WTC11 (cell line): ENCODE data around the gene SPEF1.

Experiments used
- CTCF ChIP-seq: fragments of 200-600 bp; IDR thresholded peaks from 2 replicates; pipeline ENCODE4 v1.8.0; 2022; ENCODE audit warnings: antibody characterized with exemption
- IRF1 ChIP-seq: sonication (generic); formaldehyde crosslinking; IDR thresholded peaks from 2 replicates; pipeline ENCODE4 v1.8.0; 2023; ENCODE audit warnings: missing genetic modification reagents
- KAT7 ChIP-seq: sonication (generic); formaldehyde crosslinking; IDR thresholded peaks from 2 replicates; pipeline ENCODE4 v1.8.1; 2023; ENCODE audit warnings: missing genetic modification reagents, mild to moderate bottlenecking, borderline replicate concordance
- NFYB ChIP-seq: sonication (generic); formaldehyde crosslinking; conservative IDR thresholded peaks from 2 replicates; pipeline ENCODE4 v1.8.0; 2022; ENCODE audit warnings: low read depth, missing genetic modification reagents
- PRDM15 ChIP-seq: sonication (generic); formaldehyde crosslinking; IDR thresholded peaks from 2 replicates; pipeline ENCODE4 v1.8.0; 2022; ENCODE audit warnings: missing genetic modification reagents
- PREB ChIP-seq: sonication (generic); formaldehyde crosslinking; IDR thresholded peaks from 2 replicates; pipeline ENCODE4 v1.8.1; 2022; ENCODE audit warnings: mild to moderate bottlenecking, missing genetic modification reagents, moderate library complexity, borderline replicate concordance
- SMAD4 ChIP-seq: sonication (generic); formaldehyde crosslinking; IDR thresholded peaks from 2 replicates; pipeline ENCODE4 v1.8.0; 2022; ENCODE audit warnings: mild to moderate bottlenecking, missing genetic modification reagents
- SP1 ChIP-seq: sonication (generic); formaldehyde crosslinking; conservative IDR thresholded peaks from 2 replicates; pipeline ENCODE4 v1.8.1; 2022; ENCODE audit warnings: missing genetic modification reagents
- TEAD4 ChIP-seq: sonication (generic); formaldehyde crosslinking; IDR thresholded peaks from 2 replicates; pipeline ENCODE4 v1.8.0; 2022; ENCODE audit warnings: mild to moderate bottlenecking, missing genetic modification reagents
- TP53 ChIP-seq: sonication (generic); formaldehyde crosslinking; IDR thresholded peaks from 2 replicates; pipeline ENCODE4 v1.8.1; 2023; ENCODE audit warnings: mild to moderate bottlenecking, missing genetic modification reagents
- USF2 ChIP-seq: sonication (generic); formaldehyde crosslinking; IDR thresholded peaks from 2 replicates; pipeline ENCODE4 v1.8.1; 2023; ENCODE audit warnings: mild to moderate bottlenecking, missing genetic modification reagents, moderate library complexity
- ZBTB43 ChIP-seq: sonication (generic); formaldehyde crosslinking; IDR thresholded peaks from 2 replicates; pipeline ENCODE4 v1.8.1; 2023; ENCODE audit warnings: mild to moderate bottlenecking, missing genetic modification reagents

GRCh38 chr20:3826420-3826819, 45.2 kb upstream of the SPEF1 start:
- TF ChIP-seq CTCF: no peak
- TF ChIP-seq TEAD4 (CRISPR knock-in tag): no peak
- TF ChIP-seq PREB (CRISPR knock-in tag): no peak
- no peak for TF ChIP-seq ZBTB43 (CRISPR knock-in tag)
- no peak for TF ChIP-seq SMAD4 (CRISPR knock-in tag)
- TF ChIP-seq IRF1 (CRISPR knock-in tag): no peak
- no peak for TF ChIP-seq SP1 (CRISPR knock-in tag)
- TF ChIP-seq NFYB (CRISPR knock-in tag): no peak
- TF ChIP-seq PRDM15 (CRISPR knock-in tag): no peak
- no peak for TF ChIP-seq KAT7 (CRISPR knock-in tag)
- TF ChIP-seq USF2 (CRISPR knock-in tag): no peak
- no peak for TF ChIP-seq TP53 (CRISPR knock-in tag)
